ENCODE measurements around the gene GART.
A peak's percentile ranks its signal among the peaks of the same experiment; 100 is the strongest.

GART gene

DNA sequence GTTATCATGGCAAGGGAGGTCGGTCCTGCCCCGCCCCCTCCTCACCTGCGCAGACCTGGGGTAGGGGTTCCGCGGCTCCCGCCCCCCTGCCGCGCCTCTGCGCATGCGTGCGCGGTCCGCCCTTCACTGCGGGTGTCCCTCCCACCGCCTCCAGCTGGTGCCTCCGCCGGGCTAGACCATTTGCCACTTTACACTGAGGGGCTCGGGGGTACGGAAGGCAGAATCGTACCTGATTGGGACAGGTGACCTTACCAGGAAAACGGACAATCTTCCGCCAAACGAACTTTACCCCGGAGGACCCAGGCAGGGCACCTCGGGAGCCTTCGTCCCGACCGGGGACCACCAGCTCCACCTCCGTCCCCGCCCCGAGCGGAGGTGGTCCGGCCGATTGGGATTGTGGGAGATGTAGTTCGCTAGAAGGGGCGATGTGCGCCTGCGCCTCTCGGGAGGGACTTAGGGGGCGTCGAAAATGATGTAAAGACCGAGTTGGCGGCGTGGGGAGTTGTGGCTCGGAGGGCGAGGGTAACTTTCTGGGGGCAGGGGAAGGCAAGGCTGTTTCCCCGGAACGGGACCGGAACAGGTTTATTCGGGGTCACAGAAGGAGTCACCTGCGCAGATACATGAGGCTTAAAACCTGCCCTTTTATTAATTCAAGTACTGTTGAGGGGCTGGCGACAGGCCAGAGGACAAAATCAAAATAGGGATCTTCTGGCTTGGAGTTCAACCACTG is 50.4 kb downstream of the GART start, which contains the start of gene DNAJC28:
DNAJC28 (minus strand) TSS at position 344 of the 730 bp plus-strand sequence. CDS start 2,323 bp downstream, outside the sequence.
- peak within 1 kb of the TSS; percentile 74 for H3K27ac ChIP-seq
- no peak for TF ChIP-seq CTCF (conservative IDR thresholded peaks at IDR 0.05)

DNA sequence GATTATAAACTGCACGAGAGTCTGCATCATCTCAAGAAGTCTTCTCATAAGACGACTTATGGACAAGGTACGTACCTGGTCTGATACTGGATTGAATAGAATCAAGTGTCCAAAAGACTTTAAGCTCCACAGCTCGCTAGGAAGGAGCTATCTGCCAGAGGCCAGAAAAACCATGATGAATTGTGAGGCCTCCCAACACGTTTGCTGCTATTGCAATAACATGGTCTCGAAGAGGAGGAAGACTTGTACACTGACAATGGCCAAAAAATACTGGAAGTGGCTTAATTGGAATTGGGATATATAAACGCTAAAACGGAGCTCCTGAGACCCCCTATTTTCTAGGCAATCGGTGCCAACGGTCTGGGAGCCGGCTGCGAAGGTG is 50.9 kb downstream of the GART start:
- peak overlapping the region; percentile 74 for H3K27ac ChIP-seq
- TF ChIP-seq CTCF (conservative IDR thresholded peaks at IDR 0.05): no peak

DNA sequence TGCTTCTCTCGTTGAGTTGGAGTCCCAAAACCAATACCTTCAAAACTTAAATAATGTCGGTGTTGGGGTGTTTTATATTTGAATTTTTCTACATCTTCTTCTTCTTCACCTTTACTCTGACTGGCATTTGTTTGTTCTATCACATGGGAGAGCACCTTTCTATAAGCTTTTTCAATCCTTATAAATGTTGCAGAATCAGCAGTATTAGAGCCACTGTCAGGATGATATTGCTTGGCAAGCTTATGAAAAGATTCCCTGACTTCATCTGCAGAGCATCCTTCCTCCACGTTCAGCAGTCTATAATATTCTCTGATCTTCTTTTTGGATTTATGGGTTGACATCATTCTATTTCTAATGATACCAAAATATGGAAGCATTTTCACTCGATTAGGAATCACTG is 53.0 kb downstream of the GART start:
- no peak for TF ChIP-seq CTCF (conservative IDR thresholded peaks at IDR 0.05)
- H3K27ac ChIP-seq: no peak overlapping the region

DNA sequence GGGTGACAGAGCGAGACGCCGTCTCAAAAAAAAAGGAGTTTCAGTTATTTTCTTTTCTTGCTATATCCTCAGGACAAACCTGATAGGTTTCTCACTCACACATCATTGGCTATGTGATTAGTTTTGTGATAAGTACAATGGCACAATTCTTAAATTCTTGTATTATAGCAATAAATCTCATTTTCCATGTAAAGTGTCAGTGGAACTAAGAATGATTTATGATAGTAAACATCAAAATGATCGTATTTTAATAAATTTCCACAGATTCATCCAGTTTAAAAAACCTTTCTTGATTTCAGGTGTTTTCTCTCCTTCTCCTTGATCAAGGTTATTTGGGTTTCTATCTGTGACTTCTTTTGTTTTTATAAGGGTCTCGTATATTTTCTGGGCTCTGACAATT is 53.9 kb downstream of the GART start:
- no peak overlapping the region for H3K27ac ChIP-seq
- no peak for TF ChIP-seq CTCF (conservative IDR thresholded peaks at IDR 0.05)

GRCh38 chr21:33481314-33481943 is 60.5 kb downstream of the GART start:
- no peak overlapping the region; the same call in 1 of the 2 replicates for H3K27ac ChIP-seq
- no peak for TF ChIP-seq CTCF (conservative IDR thresholded peaks at IDR 0.05)

DNA sequence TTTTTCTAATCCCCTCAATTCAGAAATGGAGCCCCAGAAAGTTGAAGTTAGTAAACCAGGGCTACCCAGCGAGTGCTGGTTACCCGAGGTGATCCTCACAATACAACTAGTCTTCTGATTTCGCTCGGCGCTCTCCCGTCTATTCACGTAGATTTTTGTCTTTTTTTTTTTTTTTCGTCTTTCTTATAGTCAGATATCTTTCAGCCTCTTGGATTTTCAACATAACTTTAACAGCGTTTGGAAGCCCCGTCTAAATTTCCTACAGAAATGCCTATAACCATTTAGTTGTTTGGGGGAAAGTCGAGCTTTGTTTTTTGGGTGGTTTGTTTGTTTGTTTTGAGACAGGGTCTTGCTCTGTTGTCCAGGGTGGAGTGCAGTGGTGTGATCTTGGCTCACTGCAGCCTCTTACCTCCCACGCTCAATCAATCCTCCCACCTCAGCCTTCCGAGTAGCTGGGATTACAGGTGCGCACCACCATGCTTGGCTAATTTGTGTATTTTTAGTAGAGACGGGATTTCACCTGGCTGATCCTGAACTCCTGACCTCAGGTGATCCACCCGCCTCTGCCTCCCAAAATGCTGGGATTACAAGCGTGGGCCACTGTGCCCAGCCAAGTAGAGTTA is 61.3 kb downstream of the GART start:
- TF ChIP-seq CTCF (conservative IDR thresholded peaks at IDR 0.05): no peak; the same call in 1 of the 2 replicates
- peak overlapping the region; percentile 92 for H3K27ac ChIP-seq

GRCh38 chr21:33479679-33480480 is 62.0 kb downstream of the GART start, which contains the start of gene TMEM50B:
TMEM50B (minus strand) TSS chr21:33479974; CDS start chr21:33468885, 11,089 bp downstream.
- peak within 1 kb of the TSS; percentile 92 for H3K27ac ChIP-seq
- peak; percentile 87 for TF ChIP-seq CTCF (conservative IDR thresholded peaks at IDR 0.05)
